Stimulated activated CD4-positive, alpha-beta T cell treated with anti-CD3 and anti-CD28 coated beads, Interleukin-15, amount 100 ng/mL, for 24 hours (primary cell): ENCODE data around the gene LMF1.

Experiments used
- DNase-seq: peaks from one replicate; pipeline ENCODE4 v3.0.0-alpha.2; 2020

LMF1 gene

DNA sequence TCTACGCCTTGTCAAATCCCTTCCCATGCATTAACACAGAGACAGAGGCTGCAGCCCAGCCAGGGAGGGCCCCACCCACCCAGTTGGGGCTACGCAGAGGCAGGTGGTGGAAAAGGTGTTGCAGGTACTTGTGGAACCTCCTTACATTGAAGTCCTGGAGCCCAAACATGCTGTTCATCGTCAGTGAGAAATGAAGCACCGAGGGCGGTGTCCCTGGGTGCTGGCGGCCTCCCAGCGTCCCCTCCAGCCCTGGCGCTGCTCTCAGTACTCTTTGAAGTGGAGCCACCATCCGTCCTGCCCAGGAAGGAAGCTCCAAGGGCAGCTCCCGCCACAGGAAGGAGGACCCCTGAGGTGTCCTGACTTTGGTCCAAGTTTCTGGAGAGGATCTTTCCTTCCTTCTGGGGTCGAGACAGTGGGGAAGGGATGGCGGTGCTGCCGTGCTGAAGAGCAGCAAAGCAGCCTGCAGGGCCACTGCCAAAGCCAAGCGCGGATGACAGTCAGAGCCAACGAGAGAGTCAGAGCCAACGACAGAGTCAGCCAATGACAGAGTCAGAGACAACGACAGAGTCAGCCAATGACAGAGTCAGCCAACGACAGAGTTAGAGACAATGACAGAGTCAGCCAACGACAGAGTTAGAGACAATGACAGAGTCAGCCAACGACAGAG is 23.4 kb downstream of the LMF1 start:
- DNase-seq, result no peak

DNA sequence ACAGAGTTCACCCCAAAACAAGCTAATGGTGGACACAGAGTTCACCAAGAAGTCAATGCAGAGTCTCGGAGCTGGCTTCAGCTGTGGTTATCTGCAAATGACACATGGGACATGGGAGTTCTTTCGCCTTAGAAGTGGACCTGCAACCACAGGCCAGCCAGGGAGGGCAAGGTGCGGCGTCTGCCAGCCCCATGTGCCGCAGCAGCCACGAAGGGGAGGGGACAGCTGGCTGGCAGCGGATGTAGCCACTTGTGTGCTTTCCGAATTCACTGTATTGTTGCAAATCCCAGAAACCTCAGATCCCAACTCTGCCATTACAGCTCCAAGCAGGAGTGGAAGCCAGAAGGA is 24.8 kb downstream of the LMF1 start:
- DNase-seq, result no peak

DNA sequence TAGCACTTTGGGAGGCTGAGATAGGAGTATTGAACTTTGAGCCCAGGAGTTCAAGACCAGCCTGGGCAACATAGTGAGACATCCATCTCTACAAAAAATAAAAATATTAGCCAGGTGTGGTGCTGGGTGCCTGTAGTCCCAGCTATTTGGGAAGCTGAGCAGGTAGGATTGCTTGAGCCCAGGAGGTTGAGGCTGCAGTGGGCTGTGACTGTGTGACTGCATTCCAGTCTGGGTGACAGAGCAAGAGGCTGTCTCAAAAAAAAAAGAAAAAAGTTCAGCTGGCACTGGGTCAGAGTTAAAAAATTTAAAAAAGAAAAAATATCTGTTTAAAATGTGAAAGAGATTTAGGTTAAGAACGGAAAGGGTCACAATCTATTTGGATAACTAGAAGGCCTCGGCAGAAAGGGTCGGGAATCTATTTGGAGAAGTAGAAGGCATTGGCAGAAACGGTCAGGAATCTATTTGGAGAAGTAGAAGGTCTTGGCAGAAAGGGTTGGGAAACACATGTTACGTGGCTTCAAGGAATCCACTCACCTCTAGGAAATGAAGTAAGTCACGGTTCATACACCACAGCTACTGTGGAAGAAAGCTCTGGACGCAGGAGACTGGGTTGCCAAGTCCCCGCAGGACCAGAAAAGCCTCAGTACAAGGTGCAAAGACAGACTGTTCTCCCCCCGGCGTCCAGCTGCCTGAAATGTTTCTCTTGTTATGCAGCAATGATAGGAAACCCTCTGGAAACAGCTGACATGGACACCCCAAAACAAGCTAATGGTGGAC is 25.3 kb downstream of the LMF1 start:
- no peak for DNase-seq

DNA sequence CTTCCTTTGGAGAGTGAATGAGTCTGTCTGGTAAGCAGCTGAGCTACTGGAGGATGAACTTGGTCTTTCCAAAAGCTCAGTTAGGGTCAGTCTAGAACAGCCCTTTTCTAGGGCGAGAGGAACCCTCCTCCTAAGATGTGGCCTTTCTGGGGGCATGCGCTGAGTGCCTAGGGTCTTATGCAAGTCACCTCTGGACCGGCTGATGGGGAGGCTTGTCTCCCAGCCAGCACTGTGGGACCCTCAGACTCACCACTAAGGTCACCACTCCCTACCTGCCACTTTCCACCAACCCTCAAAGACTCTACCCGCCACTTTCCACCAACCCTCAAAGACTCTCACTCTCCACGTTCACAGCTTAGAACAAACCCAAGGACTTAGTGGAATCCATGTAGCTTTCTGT is 26.8 kb downstream of the LMF1 start:
- DNase-seq, result no peak

DNA sequence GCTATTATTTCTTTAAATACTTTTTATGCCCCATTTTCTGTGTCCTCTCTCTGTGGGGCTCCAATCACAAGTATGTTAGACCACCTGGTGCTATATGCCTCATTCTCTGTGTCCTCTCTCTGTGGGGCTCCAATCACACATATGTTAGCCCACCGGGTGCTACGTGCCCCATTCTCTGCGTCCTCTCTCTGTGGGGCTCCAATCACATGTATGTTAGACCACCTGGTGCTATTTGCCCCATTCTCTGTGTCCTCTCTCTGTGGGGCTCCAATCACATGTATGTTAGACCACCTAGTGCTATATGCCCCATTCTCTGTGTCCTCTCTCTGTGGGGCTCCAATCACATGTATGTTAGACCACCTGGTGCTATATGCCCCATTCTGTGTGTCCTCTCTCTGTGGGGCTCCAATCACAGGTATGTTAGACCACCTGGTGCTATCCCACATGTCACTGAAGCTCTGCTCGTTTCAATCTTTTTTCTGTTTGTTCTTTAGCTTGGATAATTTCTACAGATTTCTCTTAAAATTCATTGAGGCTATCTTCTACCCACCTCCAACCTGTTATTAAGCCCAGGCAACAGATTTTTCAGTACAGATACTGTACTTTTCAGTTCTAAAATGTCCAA is 28.2 kb downstream of the LMF1 start:
- DNase-seq, result no peak

DNA sequence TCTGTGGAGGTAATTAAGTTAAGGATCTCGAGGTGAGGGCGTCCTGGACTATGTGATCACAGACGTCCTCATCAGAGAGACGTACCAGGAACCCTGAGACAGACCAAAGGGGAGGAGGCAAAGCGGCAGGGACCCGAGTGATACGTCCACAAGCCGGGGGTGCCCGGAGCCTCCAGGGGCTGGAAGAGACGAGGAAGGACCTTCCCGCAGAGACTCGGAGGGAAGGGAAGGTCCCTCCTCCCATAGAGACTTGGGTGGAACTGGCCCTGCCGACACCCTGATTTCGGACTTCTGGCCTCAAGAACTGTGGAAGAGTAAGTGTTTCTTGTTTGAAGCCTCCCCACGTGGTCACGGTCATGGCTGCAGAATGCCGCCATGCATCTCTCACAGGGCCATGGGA is 30.8 kb downstream of the LMF1 start:
- no peak for DNase-seq

DNA sequence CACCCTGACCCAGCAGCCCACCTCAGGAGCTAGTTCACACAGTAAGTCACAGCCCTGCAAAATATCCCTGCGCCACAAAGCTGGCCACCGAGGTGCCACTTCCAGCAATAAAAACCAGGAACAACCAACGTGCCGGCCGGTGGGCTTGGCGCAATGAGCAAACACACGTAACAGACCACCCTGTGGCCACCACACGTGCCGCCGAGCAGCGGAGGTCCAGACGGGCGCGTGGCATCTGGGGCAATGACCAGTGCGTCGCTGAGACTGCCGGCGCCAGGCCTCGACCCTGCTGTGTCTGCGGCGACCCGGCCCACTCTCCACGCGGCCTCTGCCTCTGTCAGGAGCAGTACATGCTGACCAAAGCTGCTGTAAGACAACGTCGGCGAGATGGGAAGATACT is 31.5 kb downstream of the LMF1 start:
- DNase-seq, result no peak

DNA sequence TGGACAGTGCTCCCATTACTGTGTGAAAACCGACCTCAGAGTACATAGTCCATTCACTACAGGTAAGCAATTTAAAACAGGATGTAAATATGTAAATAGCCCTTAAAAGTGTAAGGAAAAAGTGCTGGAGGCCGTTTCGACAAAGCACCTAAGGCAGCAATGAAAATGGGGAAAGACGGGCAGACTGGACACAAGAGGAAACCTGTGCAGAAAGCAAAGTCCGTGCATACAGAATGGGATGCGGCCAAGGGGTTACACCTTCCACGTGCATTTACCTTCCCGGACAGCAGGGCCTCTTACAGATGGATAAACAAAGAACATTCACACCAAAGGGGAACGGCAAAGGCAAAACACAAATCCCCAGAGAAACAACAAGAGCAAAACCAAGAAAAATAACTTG is 32.0 kb downstream of the LMF1 start:
- no peak for DNase-seq

DNA sequence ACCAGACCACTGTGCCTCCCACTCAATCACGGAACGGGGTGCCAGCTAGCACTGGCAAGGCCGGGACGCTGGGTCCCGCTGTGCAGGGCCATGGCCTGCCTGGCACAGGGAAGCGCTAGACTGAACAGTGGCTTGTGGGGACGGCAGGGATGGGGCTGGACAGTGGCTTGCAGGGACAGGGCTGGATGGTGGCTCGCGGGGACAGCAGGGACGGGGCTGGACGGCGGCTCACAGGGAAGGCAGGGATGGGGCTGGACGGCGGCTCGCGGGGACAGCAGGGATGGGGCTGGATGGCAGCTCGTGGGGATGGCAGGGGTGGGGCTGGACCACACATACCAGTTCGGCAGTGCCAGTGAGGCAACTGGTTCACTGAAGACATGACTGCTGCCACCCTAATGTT is 32.6 kb downstream of the LMF1 start:
- DNase-seq, result no peak

DNA sequence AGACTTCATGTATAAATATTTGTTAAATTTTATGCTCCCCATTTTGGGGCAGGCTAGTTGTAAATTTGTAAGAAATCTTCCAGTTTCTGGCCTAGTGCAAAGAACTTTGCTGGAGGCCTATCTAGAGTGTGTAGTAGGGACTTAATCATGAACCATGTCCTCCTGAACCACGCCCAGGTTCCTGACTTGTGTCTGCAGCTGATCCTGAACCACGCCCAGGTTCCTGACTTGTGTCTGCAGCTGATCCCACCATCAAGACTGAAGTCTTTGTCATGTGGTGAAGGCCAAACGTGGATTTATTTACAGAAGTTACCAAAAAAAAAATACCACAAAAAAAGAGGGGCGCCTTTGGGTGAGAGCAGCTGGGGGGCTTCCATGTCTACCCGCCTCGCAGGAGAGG is 33.1 kb downstream of the LMF1 start:
- no peak for DNase-seq

DNA sequence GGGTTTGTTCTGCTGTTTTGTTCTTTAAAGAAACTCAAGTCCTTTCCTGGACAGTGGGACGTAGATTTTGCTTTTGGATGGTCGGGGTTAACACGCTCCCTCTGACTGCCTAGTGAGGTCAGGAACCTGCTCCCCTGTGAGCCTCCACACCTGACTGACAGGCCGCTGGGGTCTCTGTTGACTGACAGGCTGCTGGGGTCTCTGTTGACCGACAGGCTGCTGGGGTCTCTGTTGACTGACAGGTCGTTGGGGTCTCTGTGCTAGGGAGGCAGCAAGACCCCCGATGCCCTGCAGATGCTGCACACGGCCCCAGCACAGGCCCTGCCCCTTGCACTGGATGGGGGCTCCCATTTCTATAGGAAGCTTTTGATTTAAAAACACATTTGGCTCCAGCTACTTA is 33.5 kb downstream of the LMF1 start:
- no peak for DNase-seq

DNA sequence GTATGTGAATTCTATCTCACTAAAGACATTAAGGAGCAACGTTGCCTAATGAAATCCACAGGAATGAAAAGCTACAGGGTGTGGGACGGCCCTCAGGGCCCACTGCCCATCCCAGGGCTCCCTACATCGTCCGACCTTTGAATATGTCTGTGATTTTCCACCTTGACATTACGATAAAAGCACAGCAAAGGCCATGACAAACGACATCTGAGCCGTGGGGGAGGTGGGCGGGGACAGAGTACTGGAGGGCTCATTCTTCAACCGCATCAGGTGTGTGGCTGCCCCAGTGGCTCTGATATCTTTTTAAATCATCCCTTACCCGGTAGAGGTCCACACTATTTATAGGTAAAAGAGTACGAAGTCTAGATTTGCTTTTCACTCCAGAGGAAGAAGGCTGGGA is 35.1 kb downstream of the LMF1 start:
- peak; percentile 7 for DNase-seq

DNA sequence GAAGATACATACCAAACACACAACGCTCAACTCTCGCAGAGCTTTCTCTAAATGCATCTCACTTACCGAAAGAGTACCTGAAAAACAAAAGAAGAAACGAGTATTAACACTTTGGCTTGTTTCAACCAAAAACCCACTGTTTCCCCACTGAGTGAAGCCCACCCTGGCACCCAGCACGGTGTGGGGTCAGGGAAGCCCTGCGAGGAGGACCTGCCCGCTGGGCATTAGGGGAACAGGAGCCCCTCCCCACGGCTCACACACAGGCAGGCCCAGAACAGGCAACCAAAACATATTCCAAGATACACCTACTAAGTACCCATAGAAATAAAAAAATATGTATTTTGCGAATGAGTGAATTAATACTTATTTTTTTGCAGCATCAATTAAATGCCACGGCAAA is 36.6 kb downstream of the LMF1 start:
- no peak for DNase-seq

DNA sequence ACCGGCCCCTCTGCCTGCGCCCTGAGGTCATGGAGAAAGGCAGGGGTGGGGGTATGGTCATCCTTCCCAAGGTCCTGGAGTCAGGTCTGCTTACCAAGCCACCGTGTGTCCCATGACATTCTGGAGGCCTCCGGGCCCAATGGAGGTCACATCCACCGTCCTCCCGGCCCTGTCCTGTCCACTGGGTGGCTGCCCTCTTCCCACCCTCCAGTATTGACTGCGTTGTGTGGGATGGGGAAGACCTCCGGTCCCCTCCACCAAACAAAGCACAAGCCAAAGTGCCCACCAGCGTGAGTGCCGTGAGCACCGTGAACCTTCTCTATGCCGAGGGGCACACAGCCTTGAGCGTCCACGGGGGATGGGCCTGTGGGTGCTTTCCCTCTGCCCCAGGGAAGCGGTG is 37.2 kb downstream of the LMF1 start:
- DNase-seq, result no peak

DNA sequence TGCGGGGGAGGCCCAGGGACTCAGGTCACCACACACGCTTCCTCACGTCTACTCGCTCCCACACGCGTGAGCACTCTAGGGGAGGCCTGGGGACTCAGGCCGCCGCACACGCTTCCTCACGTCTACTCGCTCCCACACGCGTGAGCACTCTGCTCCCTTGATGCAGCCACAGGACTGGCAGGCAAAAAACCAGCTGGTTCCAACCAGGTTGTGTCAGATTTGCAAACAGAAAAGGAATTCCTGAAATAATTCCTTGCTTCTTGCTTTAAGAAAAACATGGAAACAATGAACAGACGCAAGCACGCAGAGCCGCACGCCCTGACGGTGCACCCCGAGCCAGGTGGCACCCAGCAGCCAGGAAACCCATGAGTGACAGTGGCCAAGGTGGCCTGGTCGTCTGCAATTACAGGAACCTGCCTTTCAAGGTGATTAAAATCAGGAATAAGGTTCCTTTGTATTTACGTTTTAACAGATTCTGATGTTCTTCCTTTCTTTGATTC is 37.9 kb downstream of the LMF1 start:
- no peak for DNase-seq

DNA sequence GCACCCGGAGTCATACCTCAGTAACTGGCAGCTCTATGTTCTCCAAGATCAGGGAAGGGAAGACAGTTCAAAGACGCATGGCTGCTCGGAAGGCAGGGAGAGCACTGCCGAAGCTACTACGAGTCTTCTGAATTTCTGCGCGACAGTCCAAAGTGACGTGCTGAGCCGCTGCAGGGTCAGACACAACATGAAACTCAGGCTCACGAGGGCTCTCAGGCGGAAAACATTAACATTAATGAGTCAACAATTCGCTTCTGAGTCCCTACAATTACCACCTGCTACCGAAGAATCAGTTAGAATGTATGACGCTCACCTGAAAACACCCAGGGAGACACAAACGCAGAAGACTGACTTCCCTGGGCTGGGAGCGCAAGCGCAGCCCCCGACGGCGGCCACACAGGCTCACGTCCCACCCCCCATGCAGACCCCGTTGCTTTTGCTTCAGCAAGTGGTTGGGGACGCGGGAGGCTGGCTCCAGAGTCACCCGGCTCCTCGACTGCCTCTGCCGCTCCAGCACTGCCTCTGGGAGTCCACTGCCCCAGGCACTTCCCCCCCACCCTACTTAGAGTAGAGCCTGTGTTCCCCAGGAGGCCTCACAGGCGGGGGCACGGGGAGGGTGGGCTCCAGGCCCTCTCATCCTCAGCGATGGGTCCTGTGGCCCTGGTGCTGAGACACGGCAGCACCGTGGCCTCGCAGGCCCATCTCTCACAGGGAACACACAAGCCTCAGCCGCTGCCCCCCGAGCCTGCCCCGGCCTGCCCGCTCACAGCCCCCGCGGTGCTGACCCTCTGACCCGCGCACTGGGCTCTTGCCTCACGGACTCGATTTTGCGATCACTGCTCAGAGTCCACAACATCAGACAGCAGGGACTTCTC is 38.9 kb downstream of the LMF1 start:
- DNase-seq, result no peak

DNA sequence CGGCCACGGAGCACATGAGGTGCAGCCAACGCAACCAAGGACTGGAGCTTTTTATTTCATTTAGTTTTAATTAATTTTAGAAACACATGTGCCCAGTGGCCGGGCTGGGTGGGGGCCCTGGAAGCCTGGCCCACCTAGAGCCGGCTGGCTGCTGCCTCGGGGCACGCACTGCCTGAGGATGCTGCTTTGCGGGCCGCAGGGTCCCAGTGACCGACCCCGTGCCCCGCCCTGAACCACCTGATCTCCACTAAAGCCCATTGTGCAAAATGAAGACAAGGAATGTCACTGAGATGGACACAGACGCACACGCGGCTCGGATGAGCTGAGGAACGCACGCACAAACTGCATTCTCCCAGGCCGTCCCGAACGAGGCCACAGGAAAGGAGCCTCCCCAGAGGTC is 39.6 kb downstream of the LMF1 start:
- no peak for DNase-seq

DNA sequence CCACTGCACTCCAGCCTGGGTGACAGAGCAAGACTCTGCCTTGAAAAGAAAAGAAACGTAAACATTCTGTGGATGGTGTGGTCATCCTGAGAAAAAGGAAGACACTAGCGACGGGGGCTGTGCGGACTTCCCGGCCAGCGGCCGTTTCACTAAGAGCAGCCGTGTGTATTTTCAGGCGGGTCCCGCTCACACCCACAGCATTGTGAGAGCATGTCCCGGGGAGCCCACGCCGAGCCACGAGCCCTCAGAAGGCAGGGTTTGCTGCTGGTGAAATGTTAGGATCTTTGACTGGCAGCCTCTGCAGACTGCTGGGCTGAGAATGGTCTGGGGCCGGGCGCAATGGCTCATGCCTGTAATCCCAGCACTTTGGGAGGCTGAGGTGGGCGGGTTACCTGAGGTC is 40.3 kb downstream of the LMF1 start:
- DNase-seq, result no peak

DNA sequence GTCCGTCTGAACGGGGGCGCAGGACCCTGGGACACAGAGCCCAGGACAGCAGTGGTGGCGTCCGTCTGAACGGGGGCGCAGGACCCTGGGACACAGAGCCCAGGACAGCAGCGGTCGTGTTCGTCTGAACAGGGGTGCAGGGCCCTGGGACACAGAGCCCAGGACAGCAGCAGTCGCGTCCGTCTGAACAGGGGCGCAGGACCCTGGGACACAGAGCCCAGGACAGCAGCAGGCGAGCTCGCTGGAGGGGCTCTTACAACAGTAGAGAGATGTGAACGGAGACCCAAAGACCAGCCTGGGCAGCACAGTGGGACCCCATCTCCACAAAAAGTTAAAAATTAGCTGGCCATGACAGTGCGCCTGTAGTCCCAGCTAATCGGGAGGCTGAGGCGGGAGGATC is 40.7 kb downstream of the LMF1 start:
- no peak for DNase-seq

DNA sequence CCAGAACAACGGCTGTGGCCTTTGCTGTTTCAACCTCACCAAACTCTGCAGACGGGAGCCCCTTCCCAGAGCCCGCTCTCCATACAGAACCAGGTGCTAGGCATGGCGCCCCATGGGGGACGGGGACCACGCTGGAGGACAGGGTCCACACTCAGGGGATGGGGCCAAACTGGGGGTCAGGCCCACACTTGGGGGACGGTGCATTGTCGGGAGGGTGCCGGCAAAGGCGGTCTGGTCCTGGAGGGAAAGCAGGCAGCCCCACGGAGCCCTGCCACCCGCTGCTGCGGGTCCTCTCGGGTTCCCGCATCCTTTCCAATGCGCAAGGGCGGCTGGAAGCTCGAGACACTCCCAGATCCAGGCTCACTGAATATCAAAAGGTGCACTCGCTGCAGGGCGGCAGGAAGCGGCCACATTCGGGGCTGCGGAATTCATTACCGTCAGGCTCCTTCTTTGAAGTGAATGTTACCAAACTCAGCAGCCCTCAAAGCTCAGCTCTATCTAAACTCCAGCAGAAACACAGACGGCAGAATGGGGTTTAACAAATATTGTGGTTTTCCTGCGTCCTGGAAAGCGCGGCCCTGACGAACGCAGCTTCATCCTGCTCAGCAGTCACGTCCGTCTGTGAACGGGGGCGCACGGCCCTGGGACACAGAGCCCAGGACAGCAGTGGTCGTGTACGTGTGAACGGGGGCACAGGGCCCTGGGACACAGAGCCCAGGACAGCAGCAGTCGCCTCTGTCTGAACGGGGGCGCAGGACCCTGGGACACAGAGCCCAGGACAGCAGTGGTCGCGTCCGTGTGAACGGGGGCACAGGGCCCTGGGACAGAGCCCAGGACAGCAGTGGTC is 41.3 kb downstream of the LMF1 start:
- no peak for DNase-seq

DNA sequence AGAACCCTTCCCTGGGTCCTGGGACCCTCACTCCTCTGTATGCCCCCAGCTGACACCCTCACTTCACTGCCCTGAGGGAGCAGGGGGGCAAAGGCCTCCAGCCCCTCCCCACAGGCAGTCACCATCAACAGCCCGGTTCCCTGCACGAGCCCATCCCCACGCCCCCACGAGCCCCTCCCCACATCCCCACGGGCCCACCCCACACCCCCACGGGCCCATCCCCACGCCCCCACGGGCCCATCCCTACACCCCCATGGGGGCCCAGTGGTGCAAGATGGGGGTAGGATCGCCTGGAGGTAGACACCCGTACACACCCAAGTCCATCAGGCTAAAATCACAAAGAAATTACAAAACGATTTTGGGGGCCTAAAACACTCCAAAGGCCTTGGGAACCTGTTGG is 42.3 kb downstream of the LMF1 start:
- no peak for DNase-seq

DNA sequence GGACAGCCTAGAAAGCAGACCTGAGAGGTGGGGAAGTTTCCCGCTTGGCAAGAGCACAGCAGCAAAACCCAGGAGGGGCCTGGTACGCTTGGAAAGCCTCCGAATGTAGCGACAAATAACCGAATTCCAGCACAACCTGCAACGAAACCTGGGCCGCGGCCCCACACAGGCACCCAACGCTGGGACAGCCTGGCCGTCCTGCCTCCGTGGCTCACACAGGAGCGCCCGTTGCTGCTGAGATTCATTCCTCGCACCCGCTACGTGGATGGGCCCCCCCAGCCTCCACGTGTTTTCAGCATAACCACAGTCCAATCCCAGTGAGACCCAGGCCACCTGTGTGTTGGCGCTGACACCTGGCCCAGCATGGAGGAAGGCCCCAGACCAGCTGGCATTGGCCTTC is 42.9 kb downstream of the LMF1 start:
- no peak for DNase-seq
